ENCODE data around the gene HAT1. TPM values are rescaled to one million over a fixed set of nuclear protein-coding genes. Genes with fewer than 3 reads are reported as not detected.

Gene HAT1
- total RNA-seq, 4 donors from 2014 or later = 21.8 to 39.4 (median 24.6) TPM

- H3K27ac ChIP-seq (replicated peaks in 1 of 4) = no peak overlapping the region
- H3K9me3 ChIP-seq = no peaks in the 10 kb centered on the region
- TF ChIP-seq EP300 (IDR thresholded peaks at IDR 0.05) = no peak
- TF ChIP-seq POLR2AphosphoS5 (IDR thresholded peaks at IDR 0.05) = no peak
- no peaks in the 10 kb centered on the region for H3K27me3 ChIP-seq
- peaks cover 14 to 30% (median 29%) of the 10 kb centered on the region in 4 donors for H3K4me1 ChIP-seq
- intact Hi-C loops (cut with DNase I) = no loop called here
- no peak overlapping the region for H3K4me3 ChIP-seq
- peaks cover 3 to 26% (median 12%) of the 10 kb centered on the region in 4 donors for H3K36me3 ChIP-seq
- no peak for DNase-seq (ENCODE audit: extremely low spot score)
- WGBS = 84% methylated on average over 7 of the region's 7 CpGs
Measured at GRCh38 chr2:171956135-171956825, 34.0 kb downstream of the HAT1 start.

DNA sequence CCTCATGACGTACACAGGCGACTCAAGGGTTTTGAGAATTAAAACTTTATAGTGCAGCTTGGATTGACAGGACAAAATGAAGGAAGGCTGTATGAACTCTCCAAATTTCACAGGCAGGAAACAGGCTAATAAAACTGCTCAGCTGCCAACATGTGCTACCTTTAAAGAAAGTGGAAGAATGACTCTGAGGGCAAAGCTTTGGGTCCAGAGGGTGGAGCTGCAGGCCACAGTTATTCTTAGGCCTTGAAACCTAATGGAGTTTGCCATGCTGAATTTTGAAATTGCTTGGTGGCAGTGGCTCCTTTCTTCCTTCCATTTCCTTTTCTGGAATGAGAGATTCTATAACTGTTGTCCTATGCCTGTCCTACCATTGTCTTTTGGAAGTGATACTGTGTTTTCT is 34.8 kb downstream of the HAT1 start:
- intact Hi-C loops (cut with DNase I) = no loop called here
- no peaks in the 10 kb centered on the region for H3K27me3 ChIP-seq
- TF ChIP-seq POLR2AphosphoS5 (IDR thresholded peaks at IDR 0.05) (no peak), CTCF (IDR thresholded peaks at IDR 0.05) (no peak), EP300 (IDR thresholded peaks at IDR 0.05) (no peak), POLR2A (IDR thresholded peaks at IDR 0.05; ENCODE audit: low read depth) (no peak)
- H3K36me3 ChIP-seq = peaks cover 3 to 26% (median 12%) of the 10 kb centered on the region in 4 donors
- peaks cover 14 to 30% (median 29%) of the 10 kb centered on the region in 4 donors for H3K4me1 ChIP-seq
- WGBS = 100% methylated on average over 2 of the region's 2 CpGs
- no peaks in the 10 kb centered on the region for H3K9me3 ChIP-seq
- H3K27ac ChIP-seq (replicated peaks in 1 of 4) = no peak overlapping the region
- no peak overlapping the region for H3K4me3 ChIP-seq
- no peak for DNase-seq (ENCODE audit: extremely low spot score)

DNA sequence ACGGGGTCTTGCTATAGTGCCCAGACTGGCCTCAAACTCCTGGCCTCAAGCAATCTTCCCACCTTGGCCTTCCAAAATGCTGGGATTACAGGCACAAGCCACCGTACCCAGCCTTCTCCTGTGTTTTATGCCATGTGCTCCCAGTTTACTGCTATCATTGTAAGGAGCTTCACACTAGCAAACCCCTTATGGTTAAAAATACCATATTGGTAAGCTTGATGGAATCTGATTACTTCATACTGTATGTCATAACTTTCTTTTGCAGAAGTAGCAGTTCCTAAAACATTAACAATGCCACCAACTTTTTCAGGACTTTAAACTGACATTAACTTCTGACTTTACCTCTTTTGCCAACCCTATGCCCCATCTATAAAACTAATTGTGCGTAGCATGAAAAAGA is 36.2 kb downstream of the HAT1 start:
- intact Hi-C loops (cut with DNase I) = no loop called here
- WGBS = 80% methylated on average over 3 of the region's 3 CpGs
- H3K4me1 ChIP-seq = peaks cover 14 to 30% (median 29%) of the 10 kb centered on the region in 4 donors
- no peak for DNase-seq (ENCODE audit: extremely low spot score)
- no peak for TF ChIP-seq CTCF (IDR thresholded peaks at IDR 0.05)
- no peak for TF ChIP-seq POLR2A (IDR thresholded peaks at IDR 0.05; ENCODE audit: low read depth)
- no peak for TF ChIP-seq EP300 (IDR thresholded peaks at IDR 0.05)
- TF ChIP-seq POLR2AphosphoS5 (IDR thresholded peaks at IDR 0.05) = no peak
- no peaks in the 10 kb centered on the region for H3K27me3 ChIP-seq
- no peak overlapping the region for H3K27ac ChIP-seq (replicated peaks in 1 of 4)
- peaks cover 3 to 22% (median 9%) of the 10 kb centered on the region in 4 donors for H3K36me3 ChIP-seq
- no peak overlapping the region for H3K4me3 ChIP-seq
- no peaks in the 10 kb centered on the region for H3K9me3 ChIP-seq

DNA sequence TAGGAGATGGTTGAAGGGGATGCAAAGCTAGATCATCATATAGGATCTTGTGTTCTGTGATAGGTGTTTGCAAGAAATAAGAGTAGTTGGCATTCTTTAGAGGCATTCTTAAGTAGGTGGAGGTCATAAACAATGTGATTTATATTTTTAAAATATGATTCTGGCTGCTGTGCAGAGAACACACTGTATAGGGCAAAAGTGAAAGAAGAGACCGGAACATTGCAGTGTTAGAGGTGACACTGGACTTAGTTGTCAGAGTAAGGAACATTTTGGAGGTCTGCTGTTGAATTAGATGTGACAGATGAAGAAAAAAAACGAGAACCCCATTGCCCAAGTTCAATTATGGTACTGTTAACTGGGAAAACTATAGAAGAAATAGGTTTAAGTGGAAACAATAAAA is 37.7 kb downstream of the HAT1 start:
- Histone ChIP-seq H3K4me3 (no peak overlapping the region), H3K27ac (replicated peaks in 1 of 4) (no peak overlapping the region), H3K36me3 (peaks cover 1 to 14% (median 4%) of the 10 kb centered on the region in 4 donors), H3K27me3 (no peaks in the 10 kb centered on the region), H3K9me3 (no peaks in the 10 kb centered on the region), H3K4me1 (peaks cover 10 to 30% (median 29%) of the 10 kb centered on the region in 4 donors)
- intact Hi-C loops (cut with DNase I) = no loop called here
- TF ChIP-seq POLR2AphosphoS5 (IDR thresholded peaks at IDR 0.05) = no peak
- TF ChIP-seq CTCF (IDR thresholded peaks at IDR 0.05) = no peak
- TF ChIP-seq POLR2A (IDR thresholded peaks at IDR 0.05; ENCODE audit: low read depth) = no peak
- TF ChIP-seq EP300 (IDR thresholded peaks at IDR 0.05) = no peak
- DNase-seq (ENCODE audit: extremely low spot score) = no peak
- 53% methylated on average over 2 of the region's 2 CpGs for WGBS

DNA sequence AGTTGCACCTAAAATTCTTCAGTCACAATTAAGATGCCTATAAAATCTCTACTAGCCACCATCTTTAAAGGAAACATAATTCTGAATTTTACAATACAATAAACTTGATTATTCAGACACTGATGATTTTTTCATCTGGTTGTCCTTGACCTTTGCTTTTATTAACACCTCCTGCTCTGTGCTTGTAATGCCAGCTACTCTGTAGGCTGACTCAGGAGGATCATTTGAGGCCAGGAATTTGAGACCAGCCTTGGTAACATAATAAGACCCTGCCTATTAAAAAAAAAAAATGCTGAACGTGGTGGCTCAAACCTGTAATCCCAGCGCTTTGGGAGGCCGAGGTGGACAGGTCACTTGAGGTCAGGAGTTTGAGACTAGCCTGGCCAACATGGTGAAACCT is 38.3 kb downstream of the HAT1 start:
- 90% methylated on average over 3 of the region's 3 CpGs for WGBS
- Histone ChIP-seq H3K27ac (replicated peaks in 1 of 4) (no peak overlapping the region), H3K9me3 (no peaks in the 10 kb centered on the region), H3K27me3 (no peaks in the 10 kb centered on the region), H3K36me3 (peaks cover 1 to 10% (median 5%) of the 10 kb centered on the region in 4 donors), H3K4me1 (peaks cover 10 to 30% (median 29%) of the 10 kb centered on the region in 4 donors), H3K4me3 (no peak overlapping the region)
- intact Hi-C loops (cut with DNase I) = no loop called here
- TF ChIP-seq POLR2A (IDR thresholded peaks at IDR 0.05; ENCODE audit: low read depth) (no peak), CTCF (IDR thresholded peaks at IDR 0.05) (no peak)
- no peak for DNase-seq (ENCODE audit: extremely low spot score)
